D721Med (cell line): Measurements from ENCODE around the gene SMAD6.

Source experiments
- DNase-seq: peaks from one replicate; pipeline ENCODE4 v3.0.0; 2011; ENCODE audit warnings: low spot score; ENCODE audit not compliant: insufficient read length
- FAIRE-seq: peaks from 2 replicates; lab custom pipeline; 2011; peaks lifted over from hg19 to GRCh38; lab: Jason Lieb, UNC
- TF ChIP-seq, protein P1 (sequence below): IDR thresholded peaks from 2 replicates; pipeline ENCODE4 v1.5.1; 2012; ENCODE audit warnings: mild to moderate bottlenecking, control low read depth; ENCODE audit not compliant: insufficient read depth; ENCODE audit errors: missing control alignments

Gene SMAD6

DNA sequence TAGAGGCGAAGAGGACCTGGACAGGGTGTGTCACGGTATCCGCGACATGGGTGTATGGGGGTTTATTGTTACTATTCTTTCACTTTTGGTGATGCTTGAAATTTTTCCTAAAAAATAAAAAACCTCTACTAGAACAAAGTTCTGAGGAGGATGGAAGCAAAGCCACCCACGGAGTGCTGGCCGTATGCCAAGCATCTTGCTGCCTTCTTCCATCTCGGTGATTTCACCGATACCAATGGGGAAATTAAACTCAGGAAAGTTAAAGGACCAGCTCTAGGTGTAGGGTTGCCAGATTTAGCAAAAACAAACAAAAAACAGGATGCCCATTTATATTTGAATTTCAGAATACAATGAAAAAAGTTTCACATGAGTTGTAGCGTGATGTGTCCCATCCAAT lies 33.9 kb downstream of the SMAD6 start:
- FAIRE-seq (no peak), DNase-seq (no peak)
- TF ChIP-seq, protein P1, sequence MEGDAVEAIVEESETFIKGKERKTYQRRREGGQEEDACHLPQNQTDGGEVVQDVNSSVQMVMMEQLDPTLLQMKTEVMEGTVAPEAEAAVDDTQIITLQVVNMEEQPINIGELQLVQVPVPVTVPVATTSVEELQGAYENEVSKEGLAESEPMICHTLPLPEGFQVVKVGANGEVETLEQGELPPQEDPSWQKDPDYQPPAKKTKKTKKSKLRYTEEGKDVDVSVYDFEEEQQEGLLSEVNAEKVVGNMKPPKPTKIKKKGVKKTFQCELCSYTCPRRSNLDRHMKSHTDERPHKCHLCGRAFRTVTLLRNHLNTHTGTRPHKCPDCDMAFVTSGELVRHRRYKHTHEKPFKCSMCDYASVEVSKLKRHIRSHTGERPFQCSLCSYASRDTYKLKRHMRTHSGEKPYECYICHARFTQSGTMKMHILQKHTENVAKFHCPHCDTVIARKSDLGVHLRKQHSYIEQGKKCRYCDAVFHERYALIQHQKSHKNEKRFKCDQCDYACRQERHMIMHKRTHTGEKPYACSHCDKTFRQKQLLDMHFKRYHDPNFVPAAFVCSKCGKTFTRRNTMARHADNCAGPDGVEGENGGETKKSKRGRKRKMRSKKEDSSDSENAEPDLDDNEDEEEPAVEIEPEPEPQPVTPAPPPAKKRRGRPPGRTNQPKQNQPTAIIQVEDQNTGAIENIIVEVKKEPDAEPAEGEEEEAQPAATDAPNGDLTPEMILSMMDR, result no peak

DNA sequence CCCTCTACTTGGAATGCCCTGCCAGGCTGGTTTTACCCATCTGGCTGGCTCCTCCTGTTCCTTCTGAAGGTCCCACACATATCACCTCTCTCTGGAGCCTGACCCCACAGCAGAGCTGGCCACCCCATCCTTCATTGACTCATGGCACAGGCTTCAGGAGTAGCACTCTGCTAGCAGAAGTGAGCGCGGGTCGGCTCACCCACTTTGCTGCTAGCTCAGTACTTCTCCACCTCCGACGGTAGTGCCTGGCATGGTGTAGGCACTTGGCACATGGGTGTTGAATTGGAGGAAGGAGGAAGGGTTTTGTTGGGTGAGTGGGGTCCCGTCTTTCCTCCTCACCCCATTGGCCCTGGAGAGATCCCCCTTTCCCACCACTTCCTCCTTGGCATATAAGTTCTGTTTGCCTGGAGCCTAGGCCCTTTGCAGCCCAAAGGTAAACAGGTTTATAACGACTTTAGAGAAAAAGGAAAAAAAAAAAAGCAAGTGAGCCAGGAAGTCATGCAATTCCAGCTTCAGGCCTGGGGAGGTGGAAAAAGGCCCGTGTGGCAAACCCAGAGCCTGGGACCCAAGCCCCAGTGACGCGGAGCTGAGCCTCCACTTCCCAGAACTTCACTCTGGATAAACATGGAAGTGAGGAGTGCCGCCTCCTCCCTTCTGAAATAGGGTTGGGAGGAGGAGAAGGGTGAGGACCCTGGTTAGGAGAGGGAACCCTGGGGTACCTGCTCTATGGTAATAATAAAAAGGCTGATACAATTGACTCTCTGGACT lies 35.4 kb downstream of the SMAD6 start:
- FAIRE-seq (no peak), DNase-seq (no peak)
- TF ChIP-seq, protein P1, result no peak

DNA sequence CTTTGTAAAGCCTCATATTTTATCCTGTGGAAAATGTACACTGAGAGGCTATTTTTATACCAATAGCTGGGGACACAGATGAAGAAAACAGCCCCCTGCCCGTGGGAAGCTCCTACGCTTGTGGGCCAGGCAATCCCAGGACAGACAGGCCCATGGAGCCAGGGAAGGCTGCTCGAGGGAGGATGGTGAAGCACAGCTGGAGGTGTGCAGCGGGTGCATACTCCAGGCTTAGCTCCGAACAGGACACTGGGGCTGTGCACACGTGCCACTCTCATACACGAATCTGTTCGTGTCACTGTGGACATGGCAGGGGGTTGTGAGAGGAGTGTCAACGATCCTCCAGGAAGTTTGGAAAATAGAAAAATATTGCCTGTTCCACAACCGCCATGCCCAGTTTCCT lies 36.1 kb downstream of the SMAD6 start:
- FAIRE-seq (no peak), DNase-seq (no peak)
- TF ChIP-seq, protein P1, result no peak

DNA sequence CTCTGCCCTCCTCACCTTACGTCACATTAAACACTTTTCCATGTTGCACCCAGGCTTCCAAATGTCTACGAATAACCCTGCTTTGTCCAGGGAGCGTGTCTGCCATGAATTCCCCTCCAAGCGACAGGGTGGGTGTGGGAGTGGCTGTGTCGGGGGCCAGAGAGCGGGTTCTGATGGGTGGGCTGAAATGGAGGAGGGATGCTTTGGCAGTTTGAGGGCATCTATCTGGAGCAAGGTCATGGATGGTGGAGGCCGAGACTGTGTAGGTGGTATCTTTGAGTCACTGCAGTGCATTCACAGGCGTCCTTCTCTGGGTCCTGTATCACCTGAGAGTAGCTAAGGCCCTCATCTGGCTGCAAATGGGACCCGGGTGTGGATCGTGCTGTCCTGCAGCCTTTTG lies 36.6 kb downstream of the SMAD6 start:
- no peak for DNase-seq
- no peak for FAIRE-seq
- TF ChIP-seq, protein P1, result no peak

DNA sequence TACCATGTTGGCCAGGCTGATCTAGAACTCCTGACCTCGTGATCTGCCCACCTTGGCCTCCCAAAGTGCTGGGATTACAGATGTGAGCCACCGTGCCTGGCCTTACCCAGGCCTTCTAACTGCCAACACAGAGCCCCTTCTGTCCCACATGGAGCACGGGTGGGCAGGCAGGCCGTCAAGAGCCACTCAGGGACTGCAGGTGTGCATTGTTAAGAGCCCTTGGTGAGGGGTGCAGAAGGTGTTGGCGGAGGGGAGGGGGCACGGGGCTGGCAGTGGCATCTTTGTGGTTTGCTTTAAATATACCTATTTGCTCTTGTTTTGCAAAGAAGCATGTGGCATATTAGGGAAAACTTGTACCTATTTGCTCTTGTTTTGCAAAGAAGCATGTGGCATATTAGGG lies 37.3 kb downstream of the SMAD6 start:
- no peak for FAIRE-seq
- TF ChIP-seq, protein P1, result no peak
- no peak for DNase-seq

DNA sequence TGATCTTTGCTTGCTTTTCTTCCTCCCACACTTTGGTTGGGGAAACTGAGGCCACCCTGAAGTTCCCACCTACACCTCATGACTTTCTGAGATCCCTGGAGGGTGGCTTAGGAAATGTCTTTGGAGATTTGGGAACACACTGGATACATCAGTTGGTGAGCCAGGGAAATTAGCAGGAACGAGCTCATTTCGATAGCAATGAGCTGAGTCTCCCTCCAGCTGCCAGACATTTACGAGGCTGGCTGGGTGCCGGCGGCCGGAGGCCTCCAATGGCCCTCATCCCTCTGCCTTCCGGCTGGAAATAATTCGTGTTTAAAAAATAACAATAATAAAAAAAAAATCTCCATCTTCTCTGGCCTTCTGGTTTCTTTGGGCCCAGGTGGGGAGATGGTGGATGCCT lies 38.8 kb downstream of the SMAD6 start:
- no peak for DNase-seq
- no peak for FAIRE-seq

DNA sequence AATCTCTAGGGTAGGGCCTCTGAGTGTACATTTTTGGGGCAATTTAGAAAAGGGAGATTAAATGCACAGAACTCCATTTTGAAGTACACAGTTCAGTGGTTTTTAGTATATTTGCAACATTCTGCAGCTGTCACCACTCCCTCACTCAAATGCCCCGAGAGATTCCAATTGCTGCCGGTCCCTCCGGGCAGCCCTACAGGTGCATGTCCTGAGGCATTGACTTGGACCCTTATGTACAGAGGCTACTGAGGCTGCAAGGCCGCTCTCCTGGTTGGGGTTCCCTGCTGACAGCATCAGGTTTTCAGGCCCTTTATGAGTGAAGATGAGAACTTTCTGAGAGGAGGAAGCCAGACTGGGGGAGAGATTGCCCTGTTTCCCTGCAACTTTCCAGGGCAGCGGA lies 39.6 kb downstream of the SMAD6 start:
- DNase-seq (no peak), FAIRE-seq (no peak)
- TF ChIP-seq, protein P1, result no peak

More for the DNA sequence above, 38.8 kb downstream of the SMAD6 start:
- TF ChIP-seq, protein P1, result no peak
